DMS114 treated with DMSO at 0.1 percent for 48 hours (cell line): ENCODE results near the gene MAP3K4.

ENCODE experiments used
- DNase-seq: peaks from one replicate; lab custom pipeline; 2025; ENCODE audit not compliant: unreplicated experiment; lab: John Stamatoyannopoulos, UW

The MAP3K4 gene

GRCh38 chr6:160991406-160992060, at the start of gene MAP3K4:
TSS of gene MAP3K4 (plus strand) at chr6:160991769. CDS start at chr6:160991932, 163 bp downstream.
- DNase-seq, result peak; percentile 6

- DNase-seq, result no peak
Measured at GRCh38 chr6:160943997-160944396, 47.6 kb upstream of the MAP3K4 start.

DNA sequence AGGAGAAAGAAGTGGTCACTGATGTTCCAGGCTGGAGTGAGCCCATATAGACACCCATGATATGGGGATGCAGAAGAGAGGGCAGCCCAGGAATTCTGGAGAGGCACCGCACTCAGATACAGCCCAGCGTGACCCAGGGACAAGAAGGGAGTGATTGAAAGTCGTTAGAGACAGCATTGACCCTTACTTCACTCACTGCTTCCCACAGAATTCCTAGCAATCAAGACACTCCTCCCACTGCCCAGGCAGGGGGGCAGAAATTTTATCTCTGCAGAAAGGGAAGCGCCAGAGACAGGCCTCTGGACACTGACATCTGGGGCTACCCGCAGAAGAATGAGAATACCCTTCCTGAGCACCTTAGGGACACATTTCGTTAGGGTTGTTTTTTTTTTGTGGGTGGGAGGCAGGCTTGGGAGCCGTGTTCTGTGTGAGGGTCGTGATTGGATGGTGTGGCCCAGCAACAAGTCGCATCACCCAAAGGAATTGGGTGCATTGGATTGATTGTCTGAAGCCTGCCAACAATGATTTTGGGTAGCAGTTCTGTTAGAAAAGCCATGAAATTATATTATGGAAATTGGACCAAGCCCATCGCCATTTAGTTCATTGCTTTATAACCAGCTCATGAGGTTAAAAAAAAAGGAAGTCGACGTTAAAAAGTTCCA, 45.9 kb upstream of the MAP3K4 start:
- peak; percentile 2 for DNase-seq

DNA sequence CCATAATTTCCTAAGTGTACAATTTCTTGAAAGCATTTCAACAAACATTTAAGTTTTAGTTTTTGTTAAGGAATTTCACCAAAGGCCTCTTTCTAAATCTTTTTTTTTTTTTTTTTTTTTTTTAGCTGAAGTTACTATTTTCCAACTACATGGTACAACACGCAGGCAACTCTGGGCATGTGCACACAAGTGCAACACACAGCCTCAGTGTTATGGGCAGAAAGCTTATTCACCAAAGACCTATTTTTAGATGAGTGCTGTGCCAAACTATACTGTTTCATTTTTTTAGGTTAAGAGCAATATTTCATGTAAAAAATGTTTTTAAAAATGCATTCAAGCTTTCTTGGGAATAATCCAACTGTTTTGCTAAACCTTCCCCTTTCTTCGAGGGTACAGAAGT, 42.0 kb upstream of the MAP3K4 start:
- DNase-seq, result no peak

DNA sequence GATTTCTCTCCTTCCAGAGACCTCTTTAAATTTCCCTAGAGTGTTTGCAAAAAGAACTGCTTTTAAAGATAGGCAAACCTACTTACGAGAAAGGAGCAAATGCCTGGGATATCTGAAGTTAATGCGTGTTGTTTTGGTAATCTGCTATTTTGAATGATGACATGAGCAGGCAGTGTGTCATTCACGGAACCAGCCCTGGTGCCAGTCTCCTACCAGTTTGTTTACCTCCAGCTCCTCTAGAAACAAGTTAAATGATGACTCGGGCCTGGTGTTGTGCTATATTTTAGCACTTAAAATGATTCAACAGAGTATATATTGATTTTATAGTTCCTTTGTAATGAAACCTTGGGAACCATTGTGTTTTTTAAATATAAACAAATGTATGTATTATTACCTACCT, 41.1 kb upstream of the MAP3K4 start:
- no peak for DNase-seq

DNA sequence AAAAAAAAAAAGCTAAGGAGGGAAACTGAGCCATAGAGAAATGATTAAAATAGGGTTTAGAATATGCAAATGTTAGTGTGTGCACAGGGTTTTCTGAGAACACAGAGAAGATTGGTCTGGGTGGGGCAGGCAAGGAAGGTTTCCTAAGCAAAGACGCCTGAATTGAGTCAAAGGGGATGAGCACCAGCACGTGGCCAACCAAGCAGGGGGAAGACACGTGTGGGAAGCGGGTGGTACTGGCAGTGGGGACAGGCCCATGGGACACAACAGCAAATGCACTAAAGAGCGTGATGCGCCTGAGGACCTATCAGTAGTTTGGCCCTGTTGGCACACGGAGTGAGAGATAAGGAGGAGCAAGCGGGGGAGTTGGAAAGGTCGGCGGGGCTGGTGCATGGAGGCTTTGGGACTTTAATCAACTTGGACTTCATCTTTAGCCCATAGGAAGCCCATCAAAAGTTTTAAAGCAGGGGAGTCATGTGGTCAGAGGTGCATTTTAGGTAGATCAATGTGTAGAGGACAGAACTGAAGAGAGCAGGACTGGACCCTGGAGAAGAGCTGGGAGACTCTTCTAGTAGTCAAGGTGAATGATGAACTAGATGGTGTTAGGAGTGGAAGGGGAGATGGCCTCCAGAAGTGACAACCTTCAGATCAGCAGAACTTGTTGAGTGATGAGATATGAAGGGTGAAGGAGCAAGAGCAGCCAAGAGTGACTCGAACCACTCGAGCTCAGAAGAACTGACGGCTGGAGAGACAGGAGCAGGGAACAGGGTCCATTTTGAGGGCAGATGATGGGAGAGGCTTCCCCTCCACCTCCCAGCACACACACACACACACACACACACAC, 40.2 kb upstream of the MAP3K4 start:
- DNase-seq, result no peak

- no peak for DNase-seq
Measured at GRCh38 chr6:160952633-160953281, 38.8 kb upstream of the MAP3K4 start.

DNA sequence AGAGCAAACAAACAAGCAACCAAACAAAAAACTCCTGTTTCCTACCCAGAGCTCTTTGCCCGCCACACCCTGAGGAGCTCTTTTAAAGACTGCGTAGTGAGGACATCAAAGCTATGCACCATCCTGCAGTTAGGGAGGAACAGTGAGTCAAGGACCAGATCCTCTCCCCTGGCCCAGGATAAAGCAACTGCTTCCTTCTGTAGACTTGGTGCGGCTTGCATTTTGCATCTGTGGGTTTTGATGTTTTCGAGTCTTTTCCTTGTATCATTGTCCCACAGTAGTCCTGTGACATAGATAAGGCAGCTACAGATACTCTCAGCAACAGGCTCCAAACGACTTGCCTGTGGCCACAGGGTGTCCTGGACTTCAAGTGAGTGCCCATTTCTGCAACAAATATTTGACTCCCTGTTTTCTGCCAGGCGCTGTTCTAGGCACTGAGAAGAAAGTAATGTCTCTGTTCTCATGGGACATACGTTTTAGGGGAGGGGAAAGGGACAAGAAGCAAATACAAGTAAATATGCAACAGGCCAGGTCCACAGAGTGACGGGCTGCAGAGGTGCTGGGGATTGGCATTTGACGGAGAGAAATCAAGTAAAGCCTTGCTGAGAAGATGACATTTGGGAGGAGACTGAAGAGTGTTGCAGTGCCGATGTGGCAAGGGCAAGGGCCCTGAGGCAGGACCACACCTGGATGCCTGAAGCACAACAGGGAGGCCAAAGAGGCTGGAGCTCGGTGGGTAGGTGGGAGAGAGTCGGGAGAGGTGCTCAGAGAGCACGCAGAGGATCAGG, 35.9 kb upstream of the MAP3K4 start:
- no peak for DNase-seq

DNA sequence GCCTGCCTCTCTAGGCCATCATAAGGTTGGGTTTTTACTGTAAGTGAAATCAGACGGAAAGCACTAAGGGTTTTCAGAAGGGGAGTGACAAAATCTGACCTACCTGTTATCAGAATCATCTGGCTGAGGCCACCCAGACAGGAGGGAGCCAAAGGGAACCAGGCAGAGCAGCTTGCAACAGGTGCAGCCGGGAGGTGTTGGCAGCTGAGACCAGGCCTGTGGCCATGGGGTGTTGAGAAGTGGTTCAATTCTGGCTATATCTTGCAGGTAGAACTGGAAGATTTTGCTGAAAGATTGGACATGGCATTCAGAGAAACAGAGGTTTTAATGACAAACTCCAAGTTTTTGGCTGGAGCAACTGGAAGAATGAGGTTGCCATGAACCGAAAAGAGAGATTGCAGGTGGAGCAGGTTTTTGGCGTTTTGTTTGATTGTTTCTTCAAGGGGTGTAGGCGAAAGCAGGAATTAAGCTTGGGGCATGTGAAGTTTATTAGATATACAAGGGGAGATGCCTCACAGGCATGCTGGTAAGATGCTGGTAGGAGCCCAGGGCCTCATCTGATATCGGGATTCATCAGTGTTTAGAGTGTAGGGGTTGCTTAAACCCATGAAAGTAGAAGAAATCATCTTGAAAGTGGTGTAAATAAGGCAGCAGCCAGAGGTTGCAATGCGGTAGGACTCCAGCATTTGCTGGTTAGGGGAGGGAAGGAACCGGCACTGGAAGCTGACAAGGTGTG, 35.1 kb upstream of the MAP3K4 start:
- DNase-seq, result no peak

DNA sequence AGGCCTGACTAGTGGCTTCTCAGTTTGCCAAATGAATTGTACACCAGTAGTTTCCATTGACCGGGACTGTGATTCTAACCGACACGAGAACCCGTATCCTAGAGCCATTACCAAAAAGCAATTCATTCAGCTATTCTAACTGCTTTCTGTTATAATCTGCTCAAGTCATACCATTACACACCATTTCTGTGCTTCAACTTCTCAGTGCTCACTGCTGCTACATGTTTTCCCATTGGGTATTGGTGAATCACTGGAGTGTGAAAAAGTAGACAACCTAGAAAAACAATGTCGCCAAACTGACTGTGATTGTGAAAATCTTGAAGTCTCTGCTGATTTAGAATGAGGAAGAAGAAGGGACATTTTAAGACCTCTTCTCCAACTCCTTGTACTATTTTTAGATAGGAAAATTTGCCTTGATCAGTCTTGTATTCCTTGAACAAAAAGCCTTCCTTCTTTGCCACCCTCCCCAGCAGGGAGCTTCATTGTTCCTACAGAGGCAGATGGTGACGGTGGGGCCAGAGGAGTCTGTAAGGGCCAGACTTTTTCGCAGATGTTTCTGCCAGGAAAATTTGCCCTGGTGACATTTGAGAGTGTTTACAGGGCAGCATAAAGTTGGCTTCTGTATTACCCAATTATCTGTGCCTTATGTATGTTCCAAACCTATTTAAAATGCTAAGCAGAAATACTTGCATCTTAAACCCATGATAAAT, 31.7 kb upstream of the MAP3K4 start:
- no peak for DNase-seq

DNA sequence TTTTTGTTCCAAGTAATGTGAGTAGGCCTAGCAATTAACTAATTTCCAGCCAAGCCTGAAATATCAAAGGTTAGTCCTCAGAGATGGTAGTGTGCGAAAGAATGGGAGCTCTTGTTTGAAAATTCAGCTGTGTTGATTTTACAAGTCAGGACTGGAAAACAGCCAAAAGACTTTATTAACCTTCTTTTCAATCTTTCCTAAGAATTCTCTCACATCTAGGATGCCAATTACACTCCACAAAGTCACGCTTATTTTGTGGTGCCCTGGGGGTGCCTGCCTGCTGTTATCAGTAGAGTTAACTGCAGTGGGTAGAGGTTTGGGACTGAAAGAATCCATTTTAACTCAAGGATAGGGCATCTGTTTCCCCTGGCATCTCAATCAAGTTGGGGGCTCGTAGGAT, 30.7 kb upstream of the MAP3K4 start:
- DNase-seq, result no peak

DNA sequence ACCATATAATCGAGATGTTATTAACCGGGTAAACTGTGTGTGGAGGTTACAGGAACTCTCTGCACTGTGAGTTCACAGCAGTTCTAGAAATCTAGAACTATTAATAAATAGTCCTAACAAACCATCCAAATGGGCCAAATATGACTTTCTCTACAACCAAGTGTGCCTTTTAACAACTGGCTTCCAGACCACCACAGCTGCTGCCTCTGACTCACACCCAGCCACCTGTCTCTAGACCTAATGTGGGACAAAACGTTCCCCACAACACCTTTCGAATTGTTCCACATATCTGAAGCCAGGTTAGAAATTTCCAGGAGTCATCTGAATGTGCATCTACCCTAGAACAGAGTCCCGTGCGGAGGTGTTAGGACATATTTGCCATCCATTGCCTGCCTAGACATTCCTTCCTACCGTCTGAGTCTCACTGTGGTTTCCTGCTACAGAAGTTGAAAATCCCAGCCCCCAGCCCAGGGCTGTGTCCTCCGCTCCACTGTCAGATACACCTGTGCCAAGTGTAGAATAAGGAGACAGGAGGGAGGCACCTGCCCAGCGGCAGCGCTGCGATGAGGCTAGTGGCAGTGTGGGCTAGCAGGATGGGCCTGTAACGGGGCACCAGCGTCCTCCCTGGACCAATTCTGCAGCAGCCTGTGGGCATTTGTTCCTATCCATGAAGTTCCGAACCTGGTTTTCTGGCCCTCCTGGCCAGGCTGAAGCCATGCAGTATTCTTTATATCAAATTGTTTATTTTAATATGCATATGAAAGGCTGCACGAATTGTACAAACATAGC, 28.5 kb upstream of the MAP3K4 start:
- DNase-seq, result no peak

GRCh38 chr6:160963651-160964050, 27.9 kb upstream of the MAP3K4 start:
- DNase-seq, result no peak

DNA sequence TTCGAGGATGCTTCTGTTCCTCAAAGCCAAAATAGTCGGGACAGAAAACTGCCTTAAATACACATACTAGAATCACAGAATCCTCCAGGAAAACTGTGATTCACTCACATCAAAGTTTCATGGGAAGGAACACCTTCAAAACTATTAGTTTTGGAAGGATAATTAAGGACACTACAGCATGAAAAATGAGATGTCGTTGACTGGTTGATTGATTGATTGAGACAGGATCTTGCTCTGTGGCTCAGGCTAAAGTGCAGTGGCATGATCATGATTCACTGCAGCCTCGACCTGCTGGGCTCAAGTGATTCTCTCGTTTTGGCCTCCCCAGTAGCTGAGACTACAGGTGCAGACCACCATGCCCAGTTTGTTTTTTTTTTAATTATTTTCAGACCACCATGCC, 25.7 kb upstream of the MAP3K4 start:
- no peak for DNase-seq

- no peak for DNase-seq
Measured at GRCh38 chr6:160966493-160967229, 24.9 kb upstream of the MAP3K4 start.

DNA sequence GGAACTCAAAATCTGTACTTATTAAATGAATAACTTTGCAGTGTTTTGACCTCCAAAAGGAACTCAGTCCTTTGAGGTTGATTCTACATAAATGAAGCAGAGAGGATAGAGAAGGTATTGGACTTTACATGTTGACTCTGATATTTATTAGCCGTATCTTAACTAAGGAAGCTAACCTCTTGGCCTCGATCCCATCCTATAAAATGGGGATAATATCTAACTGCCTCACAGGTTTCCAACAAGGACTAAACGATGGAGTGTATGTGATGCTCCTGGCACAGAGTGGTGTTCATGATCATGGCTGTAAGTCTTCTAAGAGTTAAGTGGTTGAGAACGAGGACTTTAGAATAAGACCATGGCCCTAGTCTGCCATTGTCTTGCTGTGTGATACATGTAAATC, 24.2 kb upstream of the MAP3K4 start:
- DNase-seq, result no peak

GRCh38 chr6:160967833-160968232, 23.7 kb upstream of the MAP3K4 start:
- no peak for DNase-seq

- no peak for DNase-seq
Measured at GRCh38 chr6:160971171-160971570, 20.4 kb upstream of the MAP3K4 start.
